HG03442 (cell line): ENCODE results near the gene STOX2.
A peak's percentile ranks its signal among the peaks of the same experiment; 100 is the strongest.

Source experiments
- ATAC-seq: cut with Tn5 transposase; IDR thresholded peaks from one replicate; pipeline ENCODE4 v1.9.1; 2021; ENCODE audit warnings: mild to moderate bottlenecking, moderate library complexity; ENCODE audit not compliant: unreplicated experiment

Gene STOX2

DNA sequence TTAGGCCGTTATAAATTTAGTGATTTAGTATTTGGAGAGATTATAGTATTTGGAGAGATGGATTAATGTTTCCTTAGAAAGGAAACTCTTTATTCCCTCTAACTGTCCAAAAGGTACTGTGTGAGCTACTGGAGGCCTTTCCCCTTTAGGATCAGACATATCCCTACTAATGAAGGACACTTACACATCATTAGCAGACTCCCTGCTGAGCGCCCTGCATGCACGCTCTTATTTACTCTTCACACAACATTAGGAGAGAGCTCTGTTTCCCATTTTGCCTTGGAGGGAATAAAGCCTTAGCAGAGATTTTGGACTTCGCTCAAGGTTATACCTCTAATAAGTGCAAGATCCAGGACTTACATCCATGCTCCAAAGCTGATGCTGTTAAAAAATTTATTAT, 17.8 kb upstream of the STOX2 start:
- ATAC-seq: no peak

DNA sequence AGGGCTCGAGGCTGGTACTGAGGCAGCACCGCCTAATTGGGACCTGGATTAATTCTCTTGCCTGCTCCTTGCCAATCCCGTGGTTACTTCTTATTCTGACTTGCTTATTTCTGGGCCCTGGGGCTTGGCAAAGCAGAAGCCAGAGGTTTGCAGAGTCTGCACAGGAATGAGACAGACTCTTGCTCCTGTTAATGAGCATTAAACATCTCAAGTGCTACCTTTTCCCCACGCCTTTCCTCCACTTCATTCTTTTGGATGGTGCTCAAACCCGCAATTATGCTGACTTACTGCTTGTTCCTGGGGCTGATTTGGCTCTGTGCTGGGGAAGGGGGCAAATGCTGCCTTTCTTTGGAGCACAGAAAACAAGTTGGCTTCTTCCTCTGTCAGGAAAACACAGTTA, 16.5 kb upstream of the STOX2 start:
- no peak for ATAC-seq

DNA sequence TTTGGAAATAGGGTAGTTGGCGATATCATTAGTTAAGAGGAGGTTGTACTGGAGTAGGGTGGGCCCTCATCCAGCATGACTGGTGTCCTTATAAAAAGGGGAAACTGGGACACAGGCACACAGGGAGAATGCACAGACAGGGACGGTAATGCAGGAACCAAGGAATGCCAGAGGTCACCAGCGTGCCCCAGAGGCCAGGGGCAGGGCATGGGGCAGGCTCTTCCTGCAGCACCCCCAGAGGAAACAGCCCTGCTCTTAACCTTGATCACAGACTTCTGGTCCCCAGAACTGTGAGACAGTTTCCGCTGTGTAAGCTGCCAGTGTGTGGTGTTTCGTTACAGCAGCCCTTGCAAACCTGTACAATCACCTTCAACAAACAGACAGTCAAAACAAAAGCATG, 15.9 kb upstream of the STOX2 start:
- ATAC-seq: no peak

DNA sequence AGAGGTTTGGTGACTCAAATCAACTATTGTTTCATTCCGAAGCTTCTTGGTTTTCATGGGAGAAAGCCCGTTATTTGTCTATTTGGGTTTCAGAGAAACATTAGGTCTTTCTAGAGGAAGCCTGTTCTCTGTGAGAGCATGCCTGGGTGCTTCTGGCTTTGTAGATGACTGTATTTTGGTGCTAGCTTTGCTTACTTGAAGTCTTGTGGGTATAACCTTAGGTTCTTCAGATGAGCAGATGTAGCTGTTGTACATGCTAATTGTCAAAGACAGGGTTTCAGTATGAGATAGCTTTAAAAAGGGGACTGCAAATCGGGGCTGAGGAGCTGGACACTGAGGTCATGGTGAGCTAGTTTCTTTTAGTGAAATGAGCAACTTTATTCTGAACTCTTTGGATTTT, 7.9 kb upstream of the STOX2 start:
- peak; percentile 59 for ATAC-seq

DNA sequence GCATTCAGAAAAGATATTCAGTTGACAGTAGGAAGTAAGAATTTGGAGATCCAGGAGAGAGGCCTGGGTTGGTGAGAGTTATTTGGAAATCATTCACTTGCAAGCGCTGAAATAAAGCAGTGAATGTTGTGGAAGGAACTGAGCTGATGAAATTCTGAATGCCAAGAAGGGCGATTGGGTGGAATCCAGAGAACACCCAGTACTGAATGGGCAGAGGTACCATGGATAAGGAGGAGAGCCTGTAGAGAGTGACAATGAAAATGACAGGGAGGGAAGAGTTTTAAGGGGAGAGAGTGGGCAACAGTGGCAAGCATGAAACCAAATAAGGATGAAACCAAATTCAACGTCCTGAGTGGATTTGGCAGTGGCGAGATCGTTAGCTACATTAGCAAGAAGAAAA, 6.7 kb upstream of the STOX2 start:
- ATAC-seq: no peak

DNA sequence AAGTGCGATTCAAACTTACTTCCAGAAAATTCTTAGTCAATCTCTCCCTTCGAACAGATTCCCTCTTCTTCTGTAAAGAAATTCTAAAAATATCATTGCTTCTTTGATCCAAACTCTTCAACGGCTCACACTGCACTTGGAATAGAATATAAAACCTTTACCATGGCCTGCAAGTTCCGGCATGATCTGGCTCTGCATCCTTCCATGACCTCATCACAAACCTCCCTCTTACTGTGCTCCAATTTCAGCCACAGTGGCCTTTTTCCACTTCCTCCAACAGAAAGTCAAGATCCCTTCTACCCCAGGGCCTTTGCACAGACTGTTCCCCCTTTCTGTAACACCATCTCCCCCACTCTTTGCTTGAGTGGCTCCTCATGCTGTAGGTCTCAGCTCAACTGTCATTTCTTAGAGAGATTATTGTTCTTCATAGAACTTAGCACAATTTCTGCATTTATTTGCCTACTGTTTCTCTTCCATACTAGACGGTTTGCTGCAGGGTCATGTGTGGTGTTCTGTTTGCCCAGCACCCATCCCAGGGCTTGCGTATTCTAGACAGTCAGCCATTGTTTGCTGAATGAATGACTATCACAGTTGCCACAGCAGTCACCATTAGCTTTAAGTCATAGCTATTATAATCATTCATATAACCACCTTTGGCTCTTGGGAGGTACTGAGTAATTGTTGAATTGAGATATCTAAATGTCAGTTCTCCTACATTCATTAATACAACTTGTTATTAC, 1.9 kb upstream of the STOX2 start:
- ATAC-seq: no peak

DNA sequence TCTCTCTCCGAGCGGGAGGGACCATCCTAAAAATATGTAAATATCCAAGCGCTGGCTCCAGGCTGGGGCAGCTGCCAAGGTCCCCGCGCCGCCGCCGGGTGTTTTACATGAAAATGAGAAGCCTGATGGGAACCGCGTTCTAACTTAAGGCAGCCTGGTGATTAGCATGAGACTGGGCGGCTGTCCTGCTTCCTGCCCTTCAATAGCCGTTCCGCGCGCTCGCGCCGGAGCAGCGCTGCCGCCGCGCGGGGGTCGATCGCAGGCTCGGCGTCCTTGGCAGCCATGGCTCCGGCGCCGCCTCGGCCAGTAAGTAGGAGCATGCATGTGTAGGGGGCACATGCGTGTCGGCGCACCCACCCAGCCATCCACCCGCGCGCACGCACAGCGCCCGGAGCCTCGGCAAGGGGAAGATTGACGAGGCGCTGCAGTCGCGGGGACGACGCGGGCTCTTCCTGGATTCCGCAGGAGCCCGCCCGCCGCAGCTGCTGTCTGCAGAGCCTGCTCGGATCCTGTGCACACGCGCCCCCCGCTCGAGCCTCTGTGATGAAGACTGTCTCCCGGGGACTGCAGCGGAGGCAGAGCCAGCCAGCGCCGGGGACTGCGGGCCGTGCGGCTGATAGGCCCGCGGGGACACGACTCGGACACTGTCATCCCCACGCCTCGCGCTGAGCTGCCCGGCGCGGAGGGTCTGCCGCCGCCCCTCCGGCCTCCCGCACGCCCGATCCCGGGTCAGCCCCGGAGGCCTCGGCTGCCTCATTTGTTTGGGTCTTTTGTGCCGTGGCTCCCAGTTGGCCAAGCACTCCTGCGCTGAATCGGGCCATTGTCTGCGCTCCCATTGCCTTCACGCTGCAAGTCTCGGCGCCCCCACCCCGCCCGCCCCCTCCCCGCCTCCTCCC, 734 bp downstream of the STOX2 start:
- ATAC-seq: no peak

DNA sequence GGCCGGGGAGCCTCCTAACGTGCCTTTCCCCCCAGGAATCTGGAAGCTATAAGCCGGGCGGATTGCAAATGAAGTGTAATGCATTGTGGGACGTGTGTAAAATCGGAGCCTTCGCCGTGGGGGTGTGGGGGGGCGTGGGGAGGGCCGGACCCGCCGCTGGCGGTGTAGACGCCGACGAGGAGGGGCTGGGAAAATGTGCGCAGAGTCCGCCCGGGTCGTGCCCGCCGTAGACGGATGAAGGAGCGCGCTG, 1.3 kb downstream of the STOX2 start:
- no peak for ATAC-seq

DNA sequence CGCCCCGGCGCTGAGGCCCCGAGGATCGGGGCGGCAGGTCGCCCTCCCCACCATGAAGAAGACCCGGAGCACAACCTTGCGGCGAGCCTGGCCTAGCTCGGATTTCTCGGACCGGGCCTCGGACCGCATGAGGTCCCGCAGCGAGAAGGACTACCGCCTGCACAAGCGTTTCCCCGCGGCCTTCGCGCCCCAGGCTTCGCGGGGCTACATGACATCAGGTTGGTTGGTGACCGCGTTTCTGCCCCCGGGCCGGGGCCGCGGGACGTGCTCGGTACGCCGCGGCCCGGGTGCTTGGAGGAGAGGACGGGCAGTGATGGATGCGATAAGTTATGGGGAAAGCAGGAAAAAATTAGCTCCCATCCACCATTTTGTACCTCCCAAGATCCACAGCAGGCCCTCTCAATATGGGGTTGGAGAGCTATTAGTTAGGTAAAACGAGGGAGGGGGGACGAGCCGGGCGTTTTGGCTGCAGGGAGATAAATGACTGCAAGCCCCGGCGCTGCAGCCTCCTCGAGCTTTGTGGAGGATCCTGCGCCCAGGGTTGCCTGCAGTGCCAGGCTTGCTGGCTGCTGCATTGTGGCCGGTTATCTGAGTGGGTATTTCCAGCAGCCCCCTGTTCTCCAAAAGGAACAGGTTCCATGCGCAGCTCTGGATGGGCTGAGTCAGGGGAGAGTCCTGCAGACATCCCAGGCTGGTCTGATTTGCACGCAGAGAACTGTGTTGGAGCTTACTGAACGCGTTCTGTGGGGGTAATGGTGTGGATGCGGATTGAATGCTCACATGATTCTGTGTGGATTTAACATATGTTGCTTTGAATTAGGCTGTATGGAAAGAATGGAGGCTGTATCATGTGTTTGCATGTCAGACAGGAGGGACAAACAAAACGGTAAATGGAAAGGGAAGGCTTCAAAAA, 1.9 kb downstream of the STOX2 start:
- no peak for ATAC-seq

DNA sequence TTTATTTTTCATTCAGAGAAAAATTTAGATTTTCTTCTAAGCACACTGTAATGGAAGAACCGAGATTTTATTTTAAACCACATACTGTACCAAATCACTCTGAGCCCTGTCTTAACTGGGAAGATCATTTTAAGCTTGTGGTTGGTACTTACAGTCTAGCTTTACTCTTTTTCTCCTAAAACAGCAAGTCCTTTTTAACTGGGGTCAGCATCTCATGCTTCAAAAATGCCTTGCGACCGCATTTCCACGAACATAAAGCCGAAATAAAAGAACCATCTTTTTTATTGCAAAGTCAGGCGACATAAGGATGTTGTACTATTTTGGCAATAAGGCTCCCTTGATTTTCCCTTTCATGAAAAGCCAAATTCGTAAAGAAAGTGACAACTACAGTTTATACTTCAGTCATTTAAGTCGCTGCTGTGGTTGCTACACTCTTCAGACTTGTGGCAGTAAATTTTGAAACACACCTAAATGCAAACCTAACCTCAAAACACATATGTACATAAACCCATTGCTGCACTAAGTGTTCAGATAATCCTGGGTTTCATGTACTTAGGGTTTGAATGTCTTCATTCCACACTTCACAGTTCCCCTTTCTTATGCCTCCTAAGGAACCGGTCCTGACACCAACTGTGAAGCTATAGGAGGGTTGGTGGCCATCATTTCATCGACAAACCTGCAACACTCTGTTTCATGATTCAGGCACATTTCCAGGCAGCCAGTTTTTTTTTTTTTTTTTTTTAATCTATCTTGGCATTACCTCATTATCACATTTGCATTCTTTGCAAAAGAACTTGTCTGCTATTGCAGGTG, 3.0 kb downstream of the STOX2 start:
- no peak for ATAC-seq

DNA sequence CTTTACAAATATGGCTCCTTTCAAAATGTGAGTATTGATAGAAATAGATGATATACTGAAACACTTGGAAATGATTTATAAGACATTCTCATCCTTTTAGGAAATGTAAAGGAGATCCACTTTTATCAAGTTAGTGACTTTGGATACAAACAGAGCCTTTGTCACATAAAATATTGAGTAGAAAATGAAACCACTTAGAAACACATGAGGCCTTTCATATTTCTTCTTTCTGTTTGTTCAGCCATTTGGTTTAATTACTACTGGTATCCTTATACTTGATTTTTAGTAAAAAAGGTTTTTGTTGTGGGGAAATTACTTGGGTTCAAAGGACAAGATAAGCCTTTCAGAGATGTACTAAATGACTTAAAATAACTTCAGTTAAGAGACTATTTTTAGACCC, 4.1 kb downstream of the STOX2 start:
- ATAC-seq: no peak

DNA sequence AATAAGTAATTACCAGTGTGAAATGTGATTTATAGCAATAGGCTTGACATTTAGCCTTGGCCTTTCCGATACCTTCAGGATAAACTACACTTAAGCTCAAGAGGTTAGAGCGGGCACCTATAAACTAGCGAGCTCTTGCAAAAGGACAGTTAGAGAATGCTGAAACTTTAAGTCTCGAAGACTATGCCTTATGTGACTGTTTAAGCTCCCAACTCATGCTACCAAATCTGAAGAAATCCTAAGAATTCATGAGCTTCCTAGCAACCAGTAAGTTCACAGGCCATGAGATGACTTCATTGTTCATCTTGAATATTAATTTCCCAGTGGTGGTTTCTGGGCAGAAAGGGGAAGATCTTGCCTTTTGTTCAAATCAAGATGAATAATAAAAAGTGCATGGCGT, 4.7 kb downstream of the STOX2 start:
- no peak for ATAC-seq

DNA sequence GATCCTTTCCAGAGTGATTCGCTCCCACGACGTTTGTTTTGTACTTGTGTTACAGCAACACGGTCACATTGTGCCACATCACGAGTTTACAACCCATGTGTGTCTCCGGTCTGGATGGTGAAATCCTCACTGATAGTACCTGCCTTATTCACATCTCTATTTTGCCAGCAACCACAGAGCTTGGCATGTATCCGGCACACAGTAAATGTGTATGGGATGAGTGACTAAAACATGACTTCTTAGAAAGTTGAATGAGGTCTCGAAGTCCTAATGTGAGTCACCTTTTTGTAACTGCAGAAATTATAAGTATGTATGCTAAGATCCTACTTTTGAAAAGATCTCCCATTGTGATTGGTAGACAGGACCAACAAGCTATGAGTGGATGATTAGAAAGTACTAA, 7.5 kb downstream of the STOX2 start:
- ATAC-seq: no peak

DNA sequence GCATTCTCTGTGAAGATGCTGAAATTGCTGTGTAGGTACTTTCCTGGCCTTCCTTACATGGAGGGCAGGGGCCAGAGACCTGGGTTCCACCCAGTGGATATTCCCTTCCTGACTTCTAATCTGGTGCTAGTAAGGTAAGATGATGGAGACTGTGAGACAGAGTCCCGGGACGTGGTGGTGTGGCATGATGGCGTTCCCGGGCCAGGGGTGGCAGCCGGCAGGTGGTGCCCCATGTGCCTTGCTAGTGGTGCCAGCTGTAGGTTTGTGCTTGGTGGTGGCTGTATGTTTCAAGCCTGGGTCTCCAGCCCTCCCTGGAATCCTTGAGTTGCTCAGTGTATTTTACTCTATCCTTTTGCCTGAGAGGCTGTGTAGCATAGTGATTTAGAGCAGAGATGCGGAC, 10.9 kb downstream of the STOX2 start:
- no peak for ATAC-seq

DNA sequence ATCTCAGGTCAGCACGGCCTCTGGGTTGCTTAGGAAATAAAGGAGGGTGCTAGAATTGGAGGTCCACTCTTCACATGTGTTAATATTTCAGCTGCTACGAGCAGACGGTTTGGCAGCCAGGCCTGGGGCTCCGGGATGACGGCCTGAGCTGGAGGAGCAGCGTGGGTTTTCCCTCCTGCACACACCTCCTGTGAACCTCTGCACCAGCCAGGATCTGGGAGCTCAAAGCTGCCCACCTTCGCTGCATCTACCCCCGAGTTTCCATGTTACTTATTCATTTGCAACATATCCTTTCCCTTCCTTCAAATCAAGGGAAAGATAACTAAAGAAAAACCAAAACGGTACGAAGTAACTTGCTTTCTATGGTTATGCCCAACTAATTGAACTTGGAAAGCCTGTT, 13.6 kb downstream of the STOX2 start:
- no peak for ATAC-seq

DNA sequence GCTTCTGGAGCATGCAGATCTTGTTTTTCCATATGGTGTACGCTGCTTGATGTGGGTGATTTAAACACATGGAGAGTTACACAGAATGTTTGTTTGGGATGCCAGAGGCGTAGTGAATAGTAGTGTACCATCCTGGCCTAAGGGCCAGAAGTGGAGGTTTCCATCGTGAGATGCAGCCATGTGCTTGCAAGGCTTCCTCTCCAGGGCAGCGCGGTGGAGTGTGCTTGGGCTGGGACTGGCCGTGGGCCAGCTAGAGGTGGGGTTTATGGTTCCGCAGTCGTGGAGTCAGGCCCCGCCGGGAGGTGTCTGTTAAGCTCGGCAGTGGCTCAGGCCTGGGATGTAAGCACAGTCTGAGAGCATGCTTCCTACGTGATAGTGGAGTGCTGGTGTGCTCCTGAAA, 14.0 kb downstream of the STOX2 start:
- no peak for ATAC-seq

DNA sequence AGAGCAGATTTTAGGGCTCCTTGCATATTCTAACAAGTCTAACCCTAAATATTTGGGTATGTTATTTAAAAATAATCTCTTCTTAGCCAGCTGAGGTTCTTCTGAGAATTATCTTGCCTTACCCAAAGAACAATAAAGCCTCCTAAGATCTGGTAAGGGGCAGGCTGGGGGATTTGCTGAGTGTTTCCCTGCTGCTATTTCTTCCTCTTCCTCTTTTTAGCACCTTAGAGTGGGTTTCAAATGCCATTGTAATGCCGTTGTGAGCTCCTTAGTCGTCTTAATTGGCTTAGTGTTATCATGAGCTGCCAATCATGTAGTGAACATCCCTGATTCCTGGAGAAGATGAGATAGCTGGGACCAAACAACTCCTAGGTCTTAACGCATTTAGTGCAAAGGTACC, 15.4 kb downstream of the STOX2 start:
- ATAC-seq: no peak

DNA sequence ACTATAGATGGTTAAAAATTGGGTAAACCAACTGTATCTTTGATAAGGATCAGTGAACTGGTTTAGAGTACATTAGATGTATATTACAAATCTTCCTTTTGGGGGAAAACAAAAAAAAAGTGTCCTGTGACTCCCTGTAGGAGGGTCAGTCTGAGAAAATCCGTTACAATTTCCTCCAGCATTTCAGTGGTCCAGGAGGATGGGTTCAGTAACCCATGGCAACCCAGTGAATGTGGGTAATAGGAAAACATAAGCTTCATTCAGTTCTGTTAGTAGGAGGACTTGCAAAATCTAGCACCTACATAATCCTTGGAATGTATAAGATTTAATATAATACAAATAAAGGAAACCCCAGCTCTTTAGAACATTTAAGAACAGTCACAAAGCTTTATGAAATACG, 16.2 kb downstream of the STOX2 start:
- ATAC-seq: no peak

DNA sequence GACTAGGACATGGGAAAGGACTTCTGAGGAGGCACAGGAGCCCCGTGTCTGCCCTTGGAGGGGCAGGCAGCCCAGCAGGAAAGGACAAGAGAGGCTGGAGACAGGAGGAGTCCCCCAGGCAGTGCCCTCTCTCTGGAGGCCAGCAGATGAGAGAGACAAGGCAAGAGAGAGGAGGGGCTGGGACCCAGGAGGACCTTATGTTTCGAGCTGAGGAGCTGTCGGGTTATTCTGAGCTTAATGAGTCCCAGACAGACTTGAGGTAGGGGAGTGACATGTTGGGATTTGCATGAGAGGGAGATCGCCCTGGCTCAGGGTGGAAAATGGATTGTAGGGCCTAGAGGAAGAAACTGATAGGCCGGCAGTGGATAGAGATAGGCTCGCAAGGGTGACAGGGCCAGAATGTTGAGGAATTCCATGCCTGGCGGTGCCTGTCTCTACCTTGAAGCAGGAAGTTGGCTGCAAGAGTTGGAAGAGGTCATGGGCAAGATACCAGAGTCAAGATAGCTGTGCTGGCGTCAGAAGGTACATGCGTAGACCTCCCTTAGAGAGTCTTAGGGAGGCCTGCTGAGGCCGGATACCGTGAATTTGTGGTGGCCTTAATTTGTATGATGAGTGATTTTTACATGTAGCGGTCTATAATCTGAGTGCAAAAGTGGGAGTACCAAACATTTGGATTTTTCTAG, 19.4 kb downstream of the STOX2 start:
- no peak for ATAC-seq

DNA sequence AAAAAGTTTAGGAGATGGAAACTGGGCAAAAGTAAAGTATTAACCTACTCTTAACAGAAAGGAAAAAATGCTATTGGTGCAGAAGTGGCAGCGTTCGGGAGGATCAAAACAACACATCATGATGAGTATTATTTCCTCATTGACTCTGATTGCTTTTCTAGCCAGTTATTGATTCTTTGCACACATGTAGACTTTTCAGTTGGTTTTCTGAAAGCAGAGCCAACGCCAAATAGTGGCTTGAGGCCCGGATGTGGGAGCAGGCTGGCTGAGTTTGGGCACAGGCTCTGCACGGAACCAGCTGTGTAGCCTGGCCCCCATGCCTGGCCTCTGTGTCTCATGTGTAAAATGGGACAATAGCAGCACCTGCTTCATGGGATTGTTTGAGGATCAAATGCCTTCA, 21.8 kb downstream of the STOX2 start:
- ATAC-seq: no peak
